HepG2 (cell line): ENCODE measurements around the gene VARS2. TPM values are rescaled to one million over a fixed set of nuclear protein-coding genes. Genes with fewer than 3 reads are reported as not detected.

Source experiments
- FOXO1 ChIP-seq: sonication (generic); formaldehyde crosslinking; IDR thresholded peaks from 2 replicates; pipeline ENCODE4 v1.4.0; 2020; ENCODE audit warnings: missing genetic modification reagents
- HOXA3 ChIP-seq: sonication (generic); formaldehyde crosslinking; IDR thresholded peaks from 2 replicates; pipeline ENCODE4 v1.5.0; 2020; ENCODE audit warnings: missing genetic modification reagents
- LCORL ChIP-seq, 2 experiments: fragments of 450-650 bp in 1 of 2; sonication (generic) in 1 of 2; formaldehyde crosslinking in 1 of 2; IDR thresholded peaks; 2 replicates each; pipeline versions ENCODE4 v1.5.0 to v1.6.1; 2017 to 2020; ENCODE audit warnings: antibody characterized with exemption in 1 of 2, missing genetic modification reagents in 1 of 2
- NCOA2 ChIP-seq: sonication (generic); formaldehyde crosslinking; IDR thresholded peaks from 2 replicates; pipeline ENCODE4 v1.8.0; 2022; ENCODE audit warnings: inconsistent platforms
- NFATC3 ChIP-seq: sonication (generic); formaldehyde crosslinking; IDR thresholded peaks from 2 replicates; pipeline ENCODE4 v1.5.1; 2020; ENCODE audit warnings: mild to moderate bottlenecking, missing genetic modification reagents
- SNAPC2 ChIP-seq: sonication (generic); formaldehyde crosslinking; IDR thresholded peaks from 2 replicates; pipeline ENCODE4 v1.8.1; 2022; ENCODE audit warnings: mild to moderate bottlenecking, missing genetic modification reagents
- SRY ChIP-seq: sonication (generic); formaldehyde crosslinking; IDR thresholded peaks from 2 replicates; pipeline ENCODE4 v1.8.0; 2022; ENCODE audit warnings: mild to moderate bottlenecking, missing genetic modification reagents
- TBP ChIP-seq: sonication (generic); formaldehyde crosslinking; IDR thresholded peaks from 2 replicates; pipeline ENCODE4 v1.5.0; 2020; ENCODE audit warnings: missing genetic modification reagents
- YEATS4 ChIP-seq: sonication (generic); formaldehyde crosslinking; IDR thresholded peaks from 2 replicates; pipeline ENCODE4 v1.4.0; 2020; ENCODE audit warnings: missing genetic modification reagents, borderline replicate concordance
- ZBTB38 ChIP-seq: sonication (generic); formaldehyde crosslinking; IDR thresholded peaks from 2 replicates; pipeline ENCODE4 v1.5.1; 2020; ENCODE audit warnings: mild to moderate bottlenecking, missing genetic modification reagents
- ZNF326 ChIP-seq: sonication (generic); formaldehyde crosslinking; IDR thresholded peaks from 2 replicates; pipeline ENCODE4 v1.4.0; 2020; ENCODE audit warnings: missing genetic modification reagents, borderline replicate concordance
- ZNF614 ChIP-seq: IDR thresholded peaks from 2 replicates; pipeline ENCODE4 v1.6.1; 2018; ENCODE audit warnings: missing biosample characterization, missing genetic modification reagents, inconsistent platforms, borderline replicate concordance
- ZNF672 ChIP-seq: sonication (generic); formaldehyde crosslinking; IDR thresholded peaks from 2 replicates; pipeline ENCODE4 v1.8.1; 2022; ENCODE audit warnings: missing genetic modification reagents
- ZNF703 ChIP-seq: sonication (generic); formaldehyde crosslinking; IDR thresholded peaks from 2 replicates; pipeline ENCODE4 v1.5.1; 2020; ENCODE audit warnings: missing genetic modification reagents, mild to moderate bottlenecking, moderate library complexity, borderline replicate concordance
- ZNF788 ChIP-seq: sonication (generic); formaldehyde crosslinking; IDR thresholded peaks from 2 replicates; pipeline ENCODE4 v1.5.0; 2020; ENCODE audit warnings: mild to moderate bottlenecking, missing genetic modification reagents, borderline replicate concordance
- ZNF792 ChIP-seq: IDR thresholded peaks from 2 replicates; pipeline ENCODE4 v1.6.1; 2016
- ZSCAN31 ChIP-seq: sonication (generic); formaldehyde crosslinking; IDR thresholded peaks from 2 replicates; pipeline ENCODE4 v1.5.0; 2020; ENCODE audit warnings: low read depth, mild to moderate bottlenecking, missing genetic modification reagents
- polyA plus RNA-seq, 8 experiments: library from polyadenylated mRNA; depleted of rRNA in 3 of 8; stranded (reverse) in 7 of 8; unstranded in 1 of 8; fragments of >200 nt; fragmentation: Illumina TruSeq in 4 of 8; extraction: Trizol in 4 of 8; gene quantifications; 2 replicates each; pipeline versions ENCODE4 v1.2.1 to v1.2.3, GENCODE V29; 2011 to 2016; ENCODE audit warnings: low read depth in 4 of 8, missing spikeins in 1 of 8, mixed read lengths in 1 of 8; ENCODE audit not compliant: insufficient read depth in 1 of 8
- total RNA-seq, 5 experiments: library from RNA; depleted of rRNA; stranded (reverse); fragments of >200 nt; fragmentation: Illumina TruSeq; extraction: Trizol; gene quantifications; 2 replicates each; pipeline ENCODE4 v1.2.3, GENCODE V29; 2016; ENCODE audit warnings: low read depth in 1 of 5
- TF ChIP-seq, protein P1 (sequence below): sonication (generic); formaldehyde crosslinking; IDR thresholded peaks from one replicate; pipeline ENCODE4 v1.5.1; 2020; ENCODE audit warnings: mild to moderate bottlenecking, missing genetic modification reagents; ENCODE audit errors: not compliant biosample characterization
- TF ChIP-seq, protein P2 (sequence below): IDR thresholded peaks from 2 replicates; pipeline ENCODE4 v1.6.1; 2016; ENCODE audit warnings: low read depth

Gene VARS2
- total and polyA plus RNA-seq, 2 of the 13 experiments (the other 11 are each of a cell fraction or from before 2014, with no cell fraction given): 61.8 to 71.8 TPM

DNA sequence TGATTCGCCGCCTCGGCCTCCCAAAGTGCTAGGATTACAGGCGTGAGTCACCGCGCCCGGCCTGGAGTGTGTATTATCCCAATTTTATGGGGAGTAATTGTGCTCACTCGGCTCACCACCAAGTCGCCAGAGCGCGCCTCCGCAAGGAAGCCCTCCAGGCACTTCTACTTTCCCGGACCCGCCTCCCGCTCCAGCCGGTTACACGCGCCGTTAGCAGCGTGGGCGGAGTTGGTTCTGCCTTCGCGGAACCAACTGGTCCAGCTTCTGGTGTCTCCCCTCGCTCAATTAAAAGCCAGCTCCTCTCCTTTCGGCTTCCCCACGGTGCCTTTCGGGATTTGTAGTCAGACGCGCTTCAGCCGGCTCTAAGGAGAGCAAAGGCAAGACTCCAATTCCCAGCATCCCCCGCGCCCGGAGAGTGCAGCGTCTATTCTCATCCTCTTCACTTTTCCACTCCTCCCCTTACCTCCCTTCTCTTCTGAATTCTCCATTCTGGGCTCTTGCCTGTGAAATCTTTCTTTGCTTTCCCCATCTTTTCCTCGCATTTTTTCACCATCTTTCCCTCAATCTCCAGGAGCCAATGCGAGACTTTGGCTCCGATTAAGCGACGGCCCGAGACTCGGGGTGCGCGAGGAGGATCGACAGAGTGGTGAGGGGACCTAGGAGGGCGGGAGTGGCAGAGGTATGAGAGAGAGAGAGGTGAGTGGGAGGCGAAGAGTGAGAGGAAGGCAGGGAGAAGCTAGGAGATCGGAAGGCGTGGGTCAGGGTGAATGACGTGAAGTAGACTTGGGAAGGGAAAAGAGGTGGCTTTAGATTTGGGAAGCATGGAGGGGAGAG, 6.1 kb upstream of the VARS2 start, which contains the start of gene GTF2H4 (continued):
- TF ChIP-seq, protein P1, sequence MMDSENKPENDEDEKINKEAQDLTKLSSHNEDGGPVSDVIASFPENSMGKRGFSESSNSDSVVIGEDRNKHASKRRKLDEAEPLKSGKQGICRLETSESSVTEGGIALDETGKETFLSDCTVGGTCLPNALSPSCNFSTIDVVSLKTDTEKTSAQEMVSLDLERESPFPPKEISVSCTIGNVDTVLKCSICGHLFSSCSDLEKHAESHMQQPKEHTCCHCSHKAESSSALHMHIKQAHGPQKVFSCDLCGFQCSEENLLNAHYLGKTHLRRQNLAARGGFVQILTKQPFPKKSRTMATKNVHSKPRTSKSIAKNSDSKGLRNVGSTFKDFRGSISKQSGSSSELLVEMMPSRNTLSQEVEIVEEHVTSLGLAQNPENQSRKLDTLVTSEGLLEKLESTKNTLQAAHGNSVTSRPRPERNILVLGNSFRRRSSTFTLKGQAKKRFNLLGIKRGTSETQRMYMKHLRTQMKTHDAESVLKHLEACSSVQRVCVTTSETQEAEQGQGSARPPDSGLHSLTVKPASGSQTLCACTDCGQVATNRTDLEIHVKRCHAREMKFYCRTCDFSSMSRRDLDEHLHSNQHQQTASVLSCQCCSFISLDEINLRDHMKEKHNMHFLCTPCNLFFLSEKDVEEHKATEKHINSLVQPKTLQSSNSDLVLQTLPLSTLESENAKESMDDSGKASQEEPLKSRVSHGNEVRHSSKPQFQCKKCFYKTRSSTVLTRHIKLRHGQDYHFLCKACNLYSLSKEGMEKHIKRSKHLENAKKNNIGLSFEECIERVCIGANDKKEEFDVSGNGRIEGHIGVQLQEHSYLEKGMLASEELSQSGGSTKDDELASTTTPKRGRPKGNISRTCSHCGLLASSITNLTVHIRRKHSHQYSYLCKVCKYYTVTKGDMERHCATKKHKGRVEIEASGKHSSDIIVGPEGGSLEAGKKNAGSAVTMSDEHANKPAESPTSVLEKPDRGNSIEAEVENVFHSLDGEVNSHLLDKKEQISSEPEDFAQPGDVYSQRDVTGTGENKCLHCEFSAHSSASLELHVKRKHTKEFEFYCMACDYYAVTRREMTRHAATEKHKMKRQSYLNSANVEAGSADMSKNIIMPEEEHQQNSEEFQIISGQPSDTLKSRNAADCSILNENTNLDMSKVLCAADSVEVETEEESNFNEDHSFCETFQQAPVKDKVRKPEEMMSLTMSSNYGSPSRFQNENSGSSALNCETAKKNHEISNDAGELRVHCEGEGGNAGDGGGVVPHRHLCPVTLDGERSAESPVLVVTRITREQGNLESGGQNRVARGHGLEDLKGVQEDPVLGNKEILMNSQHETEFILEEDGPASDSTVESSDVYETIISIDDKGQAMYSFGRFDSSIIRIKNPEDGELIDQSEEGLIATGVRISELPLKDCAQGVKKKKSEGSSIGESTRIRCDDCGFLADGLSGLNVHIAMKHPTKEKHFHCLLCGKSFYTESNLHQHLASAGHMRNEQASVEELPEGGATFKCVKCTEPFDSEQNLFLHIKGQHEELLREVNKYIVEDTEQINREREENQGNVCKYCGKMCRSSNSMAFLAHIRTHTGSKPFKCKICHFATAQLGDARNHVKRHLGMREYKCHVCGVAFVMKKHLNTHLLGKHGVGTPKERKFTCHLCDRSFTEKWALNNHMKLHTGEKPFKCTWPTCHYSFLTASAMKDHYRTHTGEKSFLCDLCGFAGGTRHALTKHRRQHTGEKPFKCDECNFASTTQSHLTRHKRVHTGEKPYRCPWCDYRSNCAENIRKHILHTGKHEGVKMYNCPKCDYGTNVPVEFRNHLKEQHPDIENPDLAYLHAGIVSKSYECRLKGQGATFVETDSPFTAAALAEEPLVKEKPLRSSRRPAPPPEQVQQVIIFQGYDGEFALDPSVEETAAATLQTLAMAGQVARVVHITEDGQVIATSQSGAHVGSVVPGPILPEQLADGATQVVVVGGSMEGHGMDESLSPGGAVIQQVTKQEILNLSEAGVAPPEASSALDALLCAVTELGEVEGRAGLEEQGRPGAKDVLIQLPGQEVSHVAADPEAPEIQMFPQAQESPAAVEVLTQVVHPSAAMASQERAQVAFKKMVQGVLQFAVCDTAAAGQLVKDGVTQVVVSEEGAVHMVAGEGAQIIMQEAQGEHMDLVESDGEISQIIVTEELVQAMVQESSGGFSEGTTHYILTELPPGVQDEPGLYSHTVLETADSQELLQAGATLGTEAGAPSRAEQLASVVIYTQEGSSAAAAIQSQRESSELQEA: no peak
- TF ChIP-seq ZSCAN31 (CRISPR knock-in tag) (peak; percentile 53), ZNF672 (CRISPR knock-in tag) (no peak), SRY (CRISPR knock-in tag) (peak; percentile 45; the same call in 1 of the 2 replicates), ZNF326 (CRISPR knock-in tag) (no peak), LCORL (IDR thresholded peaks at IDR 0.05) (no peak), LCORL (CRISPR knock-in tag; IDR thresholded peaks at IDR 0.05) (peak; percentile 84), TBP (peak; percentile 87; the same call in 1 of the 2 replicates), HOXA3 (peak; percentile 80), ZNF788 (CRISPR knock-in tag) (peak; percentile 92), ZBTB38 (CRISPR knock-in tag) (peak; percentile 47; the same call in 1 of the 2 replicates), NCOA2 (CRISPR knock-in tag) (peak; percentile 31; the same call in 1 of the 2 replicates), ZNF703 (CRISPR knock-in tag) (no peak), NFATC3 (CRISPR knock-in tag) (peak; percentile 23; the same call in 1 of the 2 replicates), ZNF614 (CRISPR knock-in tag) (peak; percentile 86; the same call in 1 of the 2 replicates), ZNF792 (CRISPR knock-in tag) (0 out of 2 replicates have a peak, but pooled peaks have one; percentile 65), FOXO1 (peak; percentile 61; the same call in 1 of the 2 replicates), SNAPC2 (CRISPR knock-in tag) (peak; percentile 86; the same call in 1 of the 2 replicates), YEATS4 (CRISPR knock-in tag) (peak; percentile 33; the same call in 1 of the 2 replicates)
- TF ChIP-seq, protein P2, sequence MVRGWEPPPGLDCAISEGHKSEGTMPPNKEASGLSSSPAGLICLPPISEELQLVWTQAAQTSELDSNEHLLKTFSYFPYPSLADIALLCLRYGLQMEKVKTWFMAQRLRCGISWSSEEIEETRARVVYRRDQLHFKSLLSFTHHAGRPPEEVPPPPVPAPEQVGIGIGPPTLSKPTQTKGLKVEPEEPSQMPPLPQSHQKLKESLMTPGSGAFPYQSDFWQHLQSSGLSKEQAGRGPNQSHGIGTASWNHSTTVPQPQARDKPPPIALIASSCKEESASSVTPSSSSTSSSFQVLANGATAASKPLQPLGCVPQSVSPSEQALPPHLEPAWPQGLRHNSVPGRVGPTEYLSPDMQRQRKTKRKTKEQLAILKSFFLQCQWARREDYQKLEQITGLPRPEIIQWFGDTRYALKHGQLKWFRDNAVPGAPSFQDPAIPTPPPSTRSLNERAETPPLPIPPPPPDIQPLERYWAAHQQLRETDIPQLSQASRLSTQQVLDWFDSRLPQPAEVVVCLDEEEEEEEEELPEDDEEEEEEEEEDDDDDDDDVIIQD: no peak
